ENCODE measurements around the gene SPSB4. TPM values are rescaled to one million over a fixed set of nuclear protein-coding genes. Genes with fewer than 3 reads are reported as not detected.

SPSB4 gene
- total and polyA plus RNA-seq, 2 of the 8 experiments (the other 6 are each of a cell fraction or from before 2014, with no cell fraction given): 15.1 to 17.2 TPM

DNA sequence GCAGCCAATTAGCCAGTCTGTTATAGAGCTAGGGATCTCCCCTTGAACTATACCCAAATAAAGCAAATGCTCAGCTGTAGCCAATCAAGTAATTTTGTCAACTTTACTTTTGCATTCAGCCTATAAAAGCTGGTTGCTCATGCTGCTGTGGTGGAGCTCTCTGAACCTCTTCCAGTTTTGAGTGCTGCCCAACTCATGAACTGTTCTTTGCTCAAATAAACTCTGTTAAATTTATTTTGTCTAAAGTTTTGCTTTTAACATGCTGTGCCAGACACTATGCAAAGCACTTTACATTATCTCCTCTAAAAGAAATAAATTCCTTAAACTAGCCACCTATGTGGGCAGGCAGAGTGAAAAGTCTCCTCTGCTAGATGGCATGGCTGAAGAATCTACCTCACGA is 128.8 kb downstream of the SPSB4 start (continued):
- TF ChIP-seq CEBPB (IDR thresholded peaks at IDR 0.05; ENCODE audit: low read depth, low read length) (no peak), SIX5 (IDR thresholded peaks at IDR 0.05; ENCODE audit: low read depth, low read length) (no peak)

Data from H1 (cell line).